Hematopoietic multipotent progenitor cell treated with erythropoietin and hydrocortisone succinate and interleukin-3 and kit ligand, for 17 days (in vitro differentiated cells): ENCODE data around the gene PARP14.

ENCODE experiments used
- DNase-seq: peaks from one replicate; pipeline ENCODE4 v3.0.0-alpha.2; 2015; ENCODE audit warnings: low spot score

The PARP14 gene

GRCh38 chr3:122772827-122773226, 92.2 kb downstream of the PARP14 start:
- no peak for DNase-seq

- DNase-seq: no peak
Observed at GRCh38 chr3:122773944-122774509, 93.4 kb downstream of the PARP14 start.

- DNase-seq: peak; percentile 50
Observed at GRCh38 chr3:122774564-122774963, 93.9 kb downstream of the PARP14 start.

GRCh38 chr3:122776675-122777468, 96.2 kb downstream of the PARP14 start:
- DNase-seq: no peak

GRCh38 chr3:122777563-122777962, 96.9 kb downstream of the PARP14 start:
- no peak for DNase-seq
